Thyroid gland (tissue), 4 donors: ENCODE measurements around the gene ATP6V1G2.
"Not testable (repeated sequence)": the region's sequence is repeated elsewhere in the genome, so short reads cannot be mapped to it uniquely, and the experiment has no call there.

Source experiments
- POLR2A ChIP-seq, 2 donors: fragments of 450-650 bp; IDR thresholded peaks; one replicate each; pipeline ENCODE4 v1.6.1; 2017; ENCODE audit warnings: antibody characterized with exemption in 2 of 2, mild to moderate bottlenecking in 2 of 2, moderate library complexity in 1 of 2
- TF ChIP-seq, protein P1 (sequence below), 6 experiments: fragments of 200-600 bp in 3 of 6; fragments of 450-650 bp in 3 of 6; sonication (generic) in 3 of 6; IDR thresholded peaks; one replicate each; pipeline ENCODE4 v1.5.1; 2016 to 2019; ENCODE audit warnings: antibody characterized with exemption in 6 of 6, mild to moderate bottlenecking in 2 of 6, inconsistent platforms in 1 of 6, moderate library complexity in 1 of 6

- TF ChIP-seq, protein P1, sequence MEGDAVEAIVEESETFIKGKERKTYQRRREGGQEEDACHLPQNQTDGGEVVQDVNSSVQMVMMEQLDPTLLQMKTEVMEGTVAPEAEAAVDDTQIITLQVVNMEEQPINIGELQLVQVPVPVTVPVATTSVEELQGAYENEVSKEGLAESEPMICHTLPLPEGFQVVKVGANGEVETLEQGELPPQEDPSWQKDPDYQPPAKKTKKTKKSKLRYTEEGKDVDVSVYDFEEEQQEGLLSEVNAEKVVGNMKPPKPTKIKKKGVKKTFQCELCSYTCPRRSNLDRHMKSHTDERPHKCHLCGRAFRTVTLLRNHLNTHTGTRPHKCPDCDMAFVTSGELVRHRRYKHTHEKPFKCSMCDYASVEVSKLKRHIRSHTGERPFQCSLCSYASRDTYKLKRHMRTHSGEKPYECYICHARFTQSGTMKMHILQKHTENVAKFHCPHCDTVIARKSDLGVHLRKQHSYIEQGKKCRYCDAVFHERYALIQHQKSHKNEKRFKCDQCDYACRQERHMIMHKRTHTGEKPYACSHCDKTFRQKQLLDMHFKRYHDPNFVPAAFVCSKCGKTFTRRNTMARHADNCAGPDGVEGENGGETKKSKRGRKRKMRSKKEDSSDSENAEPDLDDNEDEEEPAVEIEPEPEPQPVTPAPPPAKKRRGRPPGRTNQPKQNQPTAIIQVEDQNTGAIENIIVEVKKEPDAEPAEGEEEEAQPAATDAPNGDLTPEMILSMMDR (IDR thresholded peaks at IDR 0.05) = not testable (repeated sequence)
- not testable (repeated sequence) for TF ChIP-seq POLR2A (IDR thresholded peaks at IDR 0.05)
Measured at GRCh38 chr6:31590691-31591090, 44.3 kb upstream of the ATP6V1G2 start.
